Measurements from ENCODE around the gene STK32C. TPM values are rescaled to one million over a fixed set of nuclear protein-coding genes. Genes with fewer than 3 reads are reported as not detected.
A peak's percentile ranks its signal among the peaks of the same experiment; 100 is the strongest.

STK32C gene
- total and polyA plus RNA-seq, 2 of the 4 experiments (the other 2 are of a cell fraction): 5.0 to 8.3 TPM

DNA sequence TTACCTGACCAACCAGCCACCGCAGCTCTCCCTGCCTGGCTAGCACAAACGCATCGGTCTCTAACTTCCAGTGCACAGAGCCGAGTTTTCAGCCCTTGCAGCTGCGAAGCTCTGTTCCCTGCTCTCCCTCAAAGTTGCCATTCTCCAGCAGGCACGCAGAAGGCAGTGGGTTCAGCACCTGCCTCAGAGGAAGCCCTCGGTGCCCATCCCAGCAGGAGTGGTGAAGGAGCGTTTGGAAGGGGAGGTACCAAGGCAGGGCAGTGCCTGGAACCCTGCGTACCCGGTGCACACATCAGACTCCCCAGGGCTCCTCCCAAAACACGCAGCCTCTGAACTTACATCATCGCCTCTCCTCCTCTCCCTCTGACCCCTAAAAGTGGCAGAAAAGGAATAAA is 1.7 kb upstream of the STK32C start:
- in situ Hi-C loops (cut with MboI; ENCODE audit: low sequenced_read_pairs) (no loop called here), dilution Hi-C loops (cut with HindIII; ENCODE audit: low sequenced_read_pairs, unreplicated experiment) (no loop called here), intact Hi-C loops (cut with micrococcal nuclease) (loop anchor here (5.0 kb wide), 1 partner anchor 37 kb away; no protein-coding TSS in a partner anchor)
- Histone ChIP-seq H4K5ac (ENCODE audit: low read depth, low read length) (no peak overlapping the region), H3K4ac (ENCODE audit: low read depth, low read length) (no peak overlapping the region), H2BK15ac (ENCODE audit: low read depth, low read length) (no peak overlapping the region), H3K27ac (ENCODE audit: insufficient read depth, low read length) (no peak overlapping the region), H2BK20ac (ENCODE audit: low read depth, low read length) (no peak overlapping the region), H3K9ac (ENCODE audit: low read depth, low read length) (no peak overlapping the region), H3K18ac (ENCODE audit: low read depth, low read length) (no peak overlapping the region), H3K9me3 (ENCODE audit: control insufficient read depth, insufficient read depth, low read length) (peaks cover 7% of the 10 kb centered on the region), H2AFZ (replicated peaks; ENCODE audit: low read length, poor library complexity) (no peak overlapping the region), H4K20me1 (ENCODE audit: insufficient read depth, low read length) (no peaks in the 10 kb centered on the region), H3K27me3 (ENCODE audit: control insufficient read depth, insufficient read depth, low read length) (peaks cover 21% of the 10 kb centered on the region; the same call in 1 of the 2 replicates), H3K56ac (ENCODE audit: extremely low read depth, insufficient read depth, low read length) (no peak overlapping the region), H2BK5ac (ENCODE audit: low read depth, low read length, poor library complexity, severe bottlenecking) (no peak overlapping the region), H3K9me1 (ENCODE audit: insufficient read depth, low read length) (0 out of 2 replicates have a peak, but pooled peaks cover 3% of the 10 kb centered on the region), H2BK120ac (ENCODE audit: low read depth, low read length) (no peak overlapping the region), H4K8ac (ENCODE audit: low read depth in 2 of 2, low read length in 2 of 2) (no peak overlapping the region), H4K91ac (ENCODE audit: insufficient read depth, low read depth, low read length) (no peak overlapping the region), H2AK9ac (replicated peaks; ENCODE audit: low read depth, low read length, poor library complexity) (no peak overlapping the region), H3K4me3 (ENCODE audit: insufficient read depth, low read depth, low read length) (no peak overlapping the region), H3K79me1 (ENCODE audit: low read depth in 1 of 2, low read length in 2 of 2) (no peaks in the 10 kb centered on the region), H3K14ac (replicated peaks; ENCODE audit: low read depth, low read length) (no peak overlapping the region), H2AK5ac (ENCODE audit: low read depth, low read length) (0 out of 2 replicates have a peak overlapping the region, but pooled peaks have one; percentile 14), H3K4me2 (ENCODE audit: low read depth, low read length) (no peak overlapping the region), H3K36me3 (ENCODE audit: control insufficient read depth, insufficient read depth, low read length) (no peaks in the 10 kb centered on the region), H3K4me1 (ENCODE audit: control insufficient read depth, insufficient read depth, low read length) (peaks cover 5% of the 10 kb centered on the region; the same call in 1 of the 2 replicates), H3K23ac (ENCODE audit: low read depth, low read length) (no peak overlapping the region)
- ATAC-seq (ENCODE audit: low read depth) (no peak), DNase-seq (no peak)
- POLR2A ChIA-PET (ENCODE audit: unreplicated experiment): no interaction called here
- CTCF ChIA-PET: no interaction called here
- TF ChIP-seq FOS (IDR thresholded peaks at IDR 0.05; ENCODE audit: low read depth, low read length) (no peak), RCOR1 (IDR thresholded peaks at IDR 0.05; ENCODE audit: insufficient replicate concordance, low read length) (no peak), RFX5 (IDR thresholded peaks at IDR 0.05; ENCODE audit: low read depth, low read length) (no peak), NFE2L2 (IDR thresholded peaks at IDR 0.05; ENCODE audit: low read depth, low read length) (no peak), POLR2A (IDR thresholded peaks at IDR 0.05; ENCODE audit: low read depth, low read length) (no peak), MAZ (IDR thresholded peaks at IDR 0.05; ENCODE audit: borderline replicate concordance, low read depth, low read length) (no peak), CEBPB (IDR thresholded peaks at IDR 0.05; ENCODE audit: low read depth, low read length) (no peak), MAFK (IDR thresholded peaks at IDR 0.05; ENCODE audit: low read depth, low read length) (no peak), BHLHE40 (IDR thresholded peaks at IDR 0.05; ENCODE audit: low read depth, low read length) (no peak), MXI1 (IDR thresholded peaks at IDR 0.05; ENCODE audit: borderline replicate concordance, low read depth, low read length) (no peak), RAD21 (IDR thresholded peaks at IDR 0.05; ENCODE audit: low read length) (no peak), SMC3 (IDR thresholded peaks at IDR 0.05; ENCODE audit: low read depth, low read length) (no peak)
- TF ChIP-seq, protein P1, sequence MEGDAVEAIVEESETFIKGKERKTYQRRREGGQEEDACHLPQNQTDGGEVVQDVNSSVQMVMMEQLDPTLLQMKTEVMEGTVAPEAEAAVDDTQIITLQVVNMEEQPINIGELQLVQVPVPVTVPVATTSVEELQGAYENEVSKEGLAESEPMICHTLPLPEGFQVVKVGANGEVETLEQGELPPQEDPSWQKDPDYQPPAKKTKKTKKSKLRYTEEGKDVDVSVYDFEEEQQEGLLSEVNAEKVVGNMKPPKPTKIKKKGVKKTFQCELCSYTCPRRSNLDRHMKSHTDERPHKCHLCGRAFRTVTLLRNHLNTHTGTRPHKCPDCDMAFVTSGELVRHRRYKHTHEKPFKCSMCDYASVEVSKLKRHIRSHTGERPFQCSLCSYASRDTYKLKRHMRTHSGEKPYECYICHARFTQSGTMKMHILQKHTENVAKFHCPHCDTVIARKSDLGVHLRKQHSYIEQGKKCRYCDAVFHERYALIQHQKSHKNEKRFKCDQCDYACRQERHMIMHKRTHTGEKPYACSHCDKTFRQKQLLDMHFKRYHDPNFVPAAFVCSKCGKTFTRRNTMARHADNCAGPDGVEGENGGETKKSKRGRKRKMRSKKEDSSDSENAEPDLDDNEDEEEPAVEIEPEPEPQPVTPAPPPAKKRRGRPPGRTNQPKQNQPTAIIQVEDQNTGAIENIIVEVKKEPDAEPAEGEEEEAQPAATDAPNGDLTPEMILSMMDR (conservative IDR thresholded peaks at IDR 0.05; ENCODE audit: low read depth, low read length): no peak
- TF ChIP-seq, protein P2, sequence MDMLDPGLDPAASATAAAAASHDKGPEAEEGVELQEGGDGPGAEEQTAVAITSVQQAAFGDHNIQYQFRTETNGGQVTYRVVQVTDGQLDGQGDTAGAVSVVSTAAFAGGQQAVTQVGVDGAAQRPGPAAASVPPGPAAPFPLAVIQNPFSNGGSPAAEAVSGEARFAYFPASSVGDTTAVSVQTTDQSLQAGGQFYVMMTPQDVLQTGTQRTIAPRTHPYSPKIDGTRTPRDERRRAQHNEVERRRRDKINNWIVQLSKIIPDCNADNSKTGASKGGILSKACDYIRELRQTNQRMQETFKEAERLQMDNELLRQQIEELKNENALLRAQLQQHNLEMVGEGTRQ (IDR thresholded peaks at IDR 0.05; ENCODE audit: low read depth, low read length): no peak
- TF ChIP-seq, protein P3, sequence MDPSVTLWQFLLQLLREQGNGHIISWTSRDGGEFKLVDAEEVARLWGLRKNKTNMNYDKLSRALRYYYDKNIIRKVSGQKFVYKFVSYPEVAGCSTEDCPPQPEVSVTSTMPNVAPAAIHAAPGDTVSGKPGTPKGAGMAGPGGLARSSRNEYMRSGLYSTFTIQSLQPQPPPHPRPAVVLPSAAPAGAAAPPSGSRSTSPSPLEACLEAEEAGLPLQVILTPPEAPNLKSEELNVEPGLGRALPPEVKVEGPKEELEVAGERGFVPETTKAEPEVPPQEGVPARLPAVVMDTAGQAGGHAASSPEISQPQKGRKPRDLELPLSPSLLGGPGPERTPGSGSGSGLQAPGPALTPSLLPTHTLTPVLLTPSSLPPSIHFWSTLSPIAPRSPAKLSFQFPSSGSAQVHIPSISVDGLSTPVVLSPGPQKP (IDR thresholded peaks at IDR 0.05; ENCODE audit: borderline replicate concordance, low read depth, low read length): no peak
- 80% methylated on average over 4 of the region's 12 CpGs; no CpG with 5 or more reads in 1 of the 2 experiments for WGBS, 2 experiments (ENCODE audit: extremely low coverage in 2 of 2, insufficient read length in 1 of 2)
- BruUV-seq (replicated peaks): no TSS peak
